Upper lobe of left lung (tissue), 4 donors: ENCODE data around the gene MYADM.

ENCODE experiments used
- CTCF ChIP-seq, 6 experiments: fragments of 450-650 bp in 4 of 6; fragments of 200-600 bp in 2 of 6; sonication (generic) in 2 of 6; IDR thresholded peaks; one replicate each; pipeline ENCODE4 v1.5.1; 2016 to 2019; ENCODE audit warnings: antibody characterized with exemption in 6 of 6
- EP300 ChIP-seq, 4 donors: sonication (generic); formaldehyde crosslinking; IDR thresholded peaks; one replicate each; pipeline ENCODE4 v1.5.1; 2017; ENCODE audit warnings: antibody characterized with exemption in 4 of 4, control low read depth in 2 of 4
- POLR2A ChIP-seq, 4 donors: fragments of 450-650 bp; IDR thresholded peaks; one replicate each; pipeline ENCODE4 v1.5.1; 2016 to 2017; ENCODE audit warnings: antibody characterized with exemption in 4 of 4, mild to moderate bottlenecking in 2 of 4
- POLR2AphosphoS5 ChIP-seq, 2 donors: sonication (generic); formaldehyde crosslinking; IDR thresholded peaks; one replicate each; pipeline ENCODE4 v1.5.1; 2017; ENCODE audit warnings: antibody characterized with exemption in 2 of 2

DNA sequence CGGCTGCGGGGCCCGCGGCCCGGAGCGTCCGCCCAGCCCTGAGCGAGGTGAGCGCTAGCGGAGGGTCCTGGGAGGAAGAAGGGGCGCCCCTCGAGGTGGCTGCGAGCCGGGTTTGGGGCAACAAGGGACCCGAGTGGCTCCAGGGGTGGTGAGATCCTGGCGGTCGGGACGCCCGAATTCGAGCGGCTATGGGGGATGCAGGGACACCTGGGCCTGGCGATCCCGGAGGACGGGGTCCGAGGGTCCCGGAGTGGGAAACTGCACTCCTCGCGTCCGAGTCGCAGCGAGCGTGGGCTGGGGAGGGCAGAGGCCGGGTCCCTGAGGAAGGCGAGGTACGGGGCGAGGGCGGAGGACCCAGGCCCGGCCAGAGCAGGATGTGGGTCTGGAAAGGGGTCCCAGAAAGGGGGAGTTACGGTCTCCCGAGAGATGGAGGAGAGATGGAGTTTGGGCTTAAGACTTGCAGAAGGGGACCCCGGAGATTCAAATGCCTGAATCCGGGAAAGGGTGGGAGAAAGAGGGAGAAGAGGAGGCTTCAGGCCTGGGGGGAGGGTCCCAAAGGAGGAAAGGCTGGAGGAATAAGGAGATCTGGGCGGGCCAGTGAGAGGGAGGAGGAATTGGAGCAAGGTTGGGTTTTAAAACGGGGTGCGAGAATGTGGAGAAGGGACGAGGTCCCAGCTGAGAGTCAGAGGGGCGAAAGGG lies 41.9 kb downstream of the MYADM start:
- TF ChIP-seq CTCF (IDR thresholded peaks at IDR 0.05) (no peak), POLR2AphosphoS5 (IDR thresholded peaks at IDR 0.05) (no peak), POLR2A (IDR thresholded peaks at IDR 0.05) (no peak), EP300 (IDR thresholded peaks at IDR 0.05) (no peak)
